GM12878 (cell line): ENCODE measurements around the gene PREP. TPM values are rescaled to one million over a fixed set of nuclear protein-coding genes. Genes with fewer than 3 reads are reported as not detected.

ENCODE experiments used
- ATAC-seq: fragments of 200-7000 bp; cut with Tn5 transposase; 3 replicates; pipeline ENCODE4 v1.9.1; 2020; ENCODE audit warnings: mild to moderate bottlenecking, moderate library complexity
- BruUV-seq: library from RNA; stranded (reverse); fragments of 400-500 nt; replicated peaks from 2 replicates; lab custom pipeline; 2021; lab: Mats Ljungman, UMichigan
- CTCF ChIA-PET: fragments of 300-600 bp; sonication (Branson Sonifier 250); formaldehyde crosslinking; extraction: SDS; loops from one replicate; lab custom pipeline; 2021; ENCODE audit warnings: inconsistent platforms; lab: Yijun Ruan, JAX
- POLR2A ChIA-PET: fragments of 350-600 bp; formaldehyde crosslinking; extraction: SDS; loops from one replicate; lab custom pipeline; 2021; ENCODE audit warnings: inconsistent platforms; lab: Charles Lee
- RAD21 ChIA-PET: fragments of 300-600 bp; sonication (Branson Sonifier 250); formaldehyde crosslinking; loops from one replicate; lab custom pipeline; 2023; ENCODE audit warnings: antibody characterized with exemption; ENCODE audit not compliant: unreplicated experiment; lab: Charles Lee
- SMC1A ChIA-PET: fragments of 300-600 bp; sonication (Branson Sonifier 250); formaldehyde crosslinking; loops from one replicate; lab custom pipeline; 2023; ENCODE audit not compliant: unreplicated experiment, uncharacterized antibody; lab: Charles Lee
- DNase-seq: peaks from one replicate; pipeline ENCODE4 v3.0.0-alpha.2; 2011; ENCODE audit warnings: low read depth, low spot score
- FAIRE-seq: peaks from 3 replicates; lab custom pipeline; 2011; peaks lifted over from hg19 to GRCh38; lab: Jason Lieb, UNC
- H2AFZ ChIP-seq: 2 replicates; pipeline ENCODE4 v1.6.0; 2011; ENCODE audit warnings: low read depth, low read length, control low read depth; ENCODE audit not compliant: control insufficient read depth
- H3K27ac ChIP-seq: 2 replicates; pipeline ENCODE4 v1.5.1; 2011; ENCODE audit warnings: control low read depth; ENCODE audit not compliant: control insufficient read depth, insufficient read depth
- H3K27me3 ChIP-seq, 2 experiments: replicated peaks in 1 of 2; 2 replicates each; pipeline versions ENCODE4 v1.6.0 to v1.6.1; 2011; ENCODE audit warnings: low read length in 1 of 2; ENCODE audit not compliant: control insufficient read depth in 2 of 2, insufficient read depth in 2 of 2
- H3K36me3 ChIP-seq, 2 experiments: 2 replicates each; pipeline ENCODE4 v1.5.1; 2011; ENCODE audit warnings: low read length in 1 of 2; ENCODE audit not compliant: control insufficient read depth in 2 of 2, insufficient read depth in 2 of 2
- H3K4me1 ChIP-seq: 2 replicates; pipeline ENCODE4 v1.6.1; 2011; ENCODE audit warnings: mild to moderate bottlenecking, low read length, moderate library complexity, mixed read lengths; ENCODE audit not compliant: control insufficient read depth, insufficient read depth
- H3K4me2 ChIP-seq: 2 replicates; pipeline ENCODE4 v1.6.0; 2011; ENCODE audit warnings: control low read depth; ENCODE audit not compliant: control insufficient read depth, insufficient read depth
- H3K4me3 ChIP-seq: fragments of 200-600 bp; sonication (generic); 2 replicates; pipeline ENCODE4 v1.5.1; 2016
- H3K79me2 ChIP-seq: 2 replicates; pipeline ENCODE4 v1.6.0; 2011; ENCODE audit warnings: low read length; ENCODE audit not compliant: control insufficient read depth, insufficient read depth
- H3K9ac ChIP-seq: 2 replicates; pipeline ENCODE4 v1.8.0; 2011; ENCODE audit warnings: low read length, control low read depth, mixed read lengths; ENCODE audit not compliant: control insufficient read depth, insufficient read depth
- H3K9me3 ChIP-seq: replicated peaks from 3 replicates; pipeline ENCODE4 v1.5.1; 2011; ENCODE audit warnings: mild to moderate bottlenecking, low read length; ENCODE audit not compliant: control insufficient read depth, insufficient read depth
- H4K20me1 ChIP-seq: 2 replicates; pipeline ENCODE4 v1.6.0; 2011; ENCODE audit not compliant: control insufficient read depth, insufficient read depth
- GABPA ChIP-seq: IDR thresholded peaks from 2 replicates; pipeline ENCODE4 v1.6.1; 2014; ENCODE audit warnings: antibody characterized with exemption, low read depth, mild to moderate bottlenecking, inconsistent platforms
- HDAC2 ChIP-seq: fragments of 200-600 bp; sonication (generic); IDR thresholded peaks from 2 replicates; pipeline ENCODE4 v1.6.1; 2017
- MEF2A ChIP-seq: IDR thresholded peaks from 2 replicates; pipeline ENCODE4 v1.6.1; 2011; ENCODE audit warnings: low read depth, mild to moderate bottlenecking, low read length, moderate library complexity; ENCODE audit not compliant: insufficient read depth
- NFIC ChIP-seq: IDR thresholded peaks from 2 replicates; pipeline ENCODE4 v1.6.1; 2012; ENCODE audit warnings: low read depth, mild to moderate bottlenecking, inconsistent platforms, low read length, moderate library complexity
- NFYA ChIP-seq: IDR thresholded peaks from 2 replicates; pipeline ENCODE4 v1.6.1; 2011; ENCODE audit warnings: low read depth, mild to moderate bottlenecking, low read length, improper control_type of control experiment, borderline replicate concordance
- NR2C1 ChIP-seq: fragments of 450-650 bp; IDR thresholded peaks from 2 replicates; pipeline ENCODE4 v1.6.1; 2017; ENCODE audit warnings: antibody characterized with exemption, mild to moderate bottlenecking, moderate library complexity
- WGBS: methylation state at CpG from one replicate; pipeline ENCODE4 v1.1.6; 2016; ENCODE audit warnings: low lambda C conversion rate; ENCODE audit not compliant: insufficient replicate concordance, insufficient coverage; ENCODE audit errors: missing lambda C conversion rate; 5-methylcytosine and 5-hydroxymethylcytosine counted together
- in situ Hi-C: fragments of 300-500 bp; cut with MboI; formaldehyde crosslinking; loops from 9 replicates; pipeline ENCODE4 v1.14.3; 2018; ENCODE audit warnings: mixed read lengths
- intact Hi-C: fragments of 100-400 bp; cut with micrococcal nuclease; formaldehyde crosslinking; loops from one replicate; pipeline ENCODE4 v1.14.2; 2022; ENCODE audit not compliant: unreplicated experiment
- polyA plus RNA-seq, 11 experiments: library from polyadenylated mRNA; depleted of rRNA in 4 of 11; unstranded in 6 of 11; stranded (reverse) in 5 of 11; fragments of >200 nt; fragmentation: Nextera tagmentation in 4 of 11; fragmentation: Illumina TruSeq in 1 of 11; extraction: Ambion mirVana in 4 of 11; extraction: Trizol in 1 of 11; gene quantifications; 1 replicate in 1 of 11; 2 replicates in 10 of 11; pipeline versions ENCODE4 v1.2.1 to v1.2.3, GENCODE V29; 2011 to 2016; ENCODE audit warnings: inconsistent platforms in 2 of 11, missing spikeins in 2 of 11, low read depth in 1 of 11
- total RNA-seq, 4 experiments: library from RNA; depleted of rRNA in 3 of 4; stranded (reverse); fragments of >200 nt in 3 of 4; fragmentation: Illumina TruSeq in 1 of 4; extraction: Trizol in 1 of 4; gene quantifications; 2 replicates each; pipeline versions ENCODE4 v1.2.1 to v1.2.3, GENCODE V29; 2013 to 2021
- TF ChIP-seq, protein P1 (sequence below): IDR thresholded peaks from 2 replicates; pipeline ENCODE4 v1.6.1; 2012; ENCODE audit warnings: low read length, inconsistent platforms

PREP gene
- total and polyA plus RNA-seq, 10 of the 15 experiments (the other 5 are each of a cell fraction or from before 2014, with no cell fraction given) = 6.5 to 33.6 (median 18.1) TPM

GRCh38 chr6:105369145-105369544 is 33.7 kb downstream of the PREP start:
- CTCF ChIA-PET = interaction anchor here (1.0 kb wide), 1 partner anchor 10 kb away, joined by 4 read pairs; no protein-coding TSS in a partner anchor
- H3K79me2 ChIP-seq = no peaks in the 10 kb centered on the region
- H3K27ac ChIP-seq = no peak overlapping the region
- H3K9me3 ChIP-seq = no peaks in the 10 kb centered on the region
- intact Hi-C loops = no loop called here
- H3K4me1 ChIP-seq = no peaks in the 10 kb centered on the region
- no TSS peak for BruUV-seq
- POLR2A ChIA-PET = no interaction called here
- H2AFZ ChIP-seq = no peak overlapping the region
- no peaks in the 10 kb centered on the region for H3K27me3 ChIP-seq
- no peak for TF ChIP-seq NFYA
- TF ChIP-seq, protein P1, sequence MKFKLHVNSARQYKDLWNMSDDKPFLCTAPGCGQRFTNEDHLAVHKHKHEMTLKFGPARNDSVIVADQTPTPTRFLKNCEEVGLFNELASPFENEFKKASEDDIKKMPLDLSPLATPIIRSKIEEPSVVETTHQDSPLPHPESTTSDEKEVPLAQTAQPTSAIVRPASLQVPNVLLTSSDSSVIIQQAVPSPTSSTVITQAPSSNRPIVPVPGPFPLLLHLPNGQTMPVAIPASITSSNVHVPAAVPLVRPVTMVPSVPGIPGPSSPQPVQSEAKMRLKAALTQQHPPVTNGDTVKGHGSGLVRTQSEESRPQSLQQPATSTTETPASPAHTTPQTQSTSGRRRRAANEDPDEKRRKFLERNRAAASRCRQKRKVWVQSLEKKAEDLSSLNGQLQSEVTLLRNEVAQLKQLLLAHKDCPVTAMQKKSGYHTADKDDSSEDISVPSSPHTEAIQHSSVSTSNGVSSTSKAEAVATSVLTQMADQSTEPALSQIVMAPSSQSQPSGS = no peak
- TF ChIP-seq NR2C1 = no peak
- no peak for TF ChIP-seq NFIC
- no peak for TF ChIP-seq MEF2A
- no peak for TF ChIP-seq HDAC2
- no peak for TF ChIP-seq GABPA
- TF ChIP-seq, all 136 proteins: peak for 0
- in situ Hi-C loops = no loop called here
- no peak overlapping the region for H3K4me3 ChIP-seq
- no peaks in the 10 kb centered on the region for H4K20me1 ChIP-seq
- H3K4me2 ChIP-seq = no peak overlapping the region
- H3K9ac ChIP-seq = no peak overlapping the region
- no peak for FAIRE-seq
- no peak for ATAC-seq
- ChIA-PET RAD21 (no interaction called here), SMC1A (interaction anchor here (0.7 to 2.2 kb wide), 4 partner anchors 12 to 1208 kb away, joined by 3 to 7 read pairs (median 4); no protein-coding TSS in a partner anchor)
- WGBS = 96% methylated on average over 1 of the region's 1 CpG
- no peak for DNase-seq
- peaks cover 6 to 15% of the 10 kb centered on the region in 2 experiments for H3K36me3 ChIP-seq
